Testis (tissue), 3 donors: Measurements from ENCODE around the gene CD8A. TPM values are rescaled to one million over a fixed set of nuclear protein-coding genes. Genes with fewer than 3 reads are reported as not detected.
"Not testable (repeated sequence)": the region's sequence is repeated elsewhere in the genome, so short reads cannot be mapped to it uniquely, and the experiment has no call there.

Experiments used
- DNase-seq: peaks from one replicate; pipeline ENCODE4 v3.0.0-alpha.2; 2019
- H3K27ac ChIP-seq, 2 donors: fragments of 200-600 bp; sonication (generic); one replicate each; pipeline ENCODE4 v1.5.1; 2019
- H3K27me3 ChIP-seq: fragments of 200-600 bp; sonication (generic); one replicate; pipeline ENCODE4 v1.5.1; 2019
- H3K36me3 ChIP-seq: fragments of 200-600 bp; sonication (generic); one replicate; pipeline ENCODE4 v1.5.1; 2017; ENCODE audit warnings: low read depth; ENCODE audit errors: missing control alignments
- H3K4me1 ChIP-seq: fragments of 200-600 bp; sonication (generic); one replicate; pipeline ENCODE4 v1.5.1; 2019
- H3K4me3 ChIP-seq, 2 donors: fragments of 200-600 bp; sonication (generic); one replicate each; pipeline ENCODE4 v1.5.1; 2017 to 2019
- H3K9me3 ChIP-seq: fragments of 200-600 bp; sonication (generic); one replicate; pipeline ENCODE4 v1.5.1; 2017
- POLR2A ChIP-seq: fragments of 450-650 bp; IDR thresholded peaks from one replicate; pipeline ENCODE4 v1.6.1; 2017; ENCODE audit warnings: antibody characterized with exemption, mild to moderate bottlenecking, moderate library complexity
- WGBS, 2 donors: methylation state at CpG; one replicate each; pipeline ENCODE4 v1.1.5; 2018; 5-methylcytosine and 5-hydroxymethylcytosine counted together
- intact Hi-C: fragments of 100-400 bp; cut with DNase I; formaldehyde crosslinking; loops from one replicate; pipeline ENCODE4 v1.15.1; 2023; ENCODE audit warnings: low total_unique reads
- polyA plus RNA-seq: library from polyadenylated mRNA; stranded (reverse); fragments of 350-450 nt; fragmentation: Illumina TruSeq; extraction: RNeasy Lipid Tissue Mini Kit (QIAGEN cat#74804); gene quantifications from one replicate; pipeline ENCODE4 v1.2.3, GENCODE V29; 2014; ENCODE audit warnings: low read depth, low replicate concordance; ENCODE audit not compliant: insufficient read depth
- total RNA-seq, 2 donors: library from RNA; depleted of rRNA; stranded (reverse); fragments of >200 nt; gene quantifications; one replicate each; pipeline ENCODE4 v1.2.3, GENCODE V29; 2016
- TF ChIP-seq, protein P1 (sequence below), 3 experiments: fragments of 450-650 bp in 2 of 3; fragments of 200-600 bp in 1 of 3; sonication (generic) in 1 of 3; IDR thresholded peaks; one replicate each; pipeline ENCODE4 v1.5.1; 2016 to 2019; ENCODE audit warnings: antibody characterized with exemption in 3 of 3, mild to moderate bottlenecking in 2 of 3, moderate library complexity in 1 of 3

Gene CD8A
- total and polyA plus RNA-seq, 3 donors from 2014 or later: 0.31 to 2.9 (median 1.7) TPM

DNA sequence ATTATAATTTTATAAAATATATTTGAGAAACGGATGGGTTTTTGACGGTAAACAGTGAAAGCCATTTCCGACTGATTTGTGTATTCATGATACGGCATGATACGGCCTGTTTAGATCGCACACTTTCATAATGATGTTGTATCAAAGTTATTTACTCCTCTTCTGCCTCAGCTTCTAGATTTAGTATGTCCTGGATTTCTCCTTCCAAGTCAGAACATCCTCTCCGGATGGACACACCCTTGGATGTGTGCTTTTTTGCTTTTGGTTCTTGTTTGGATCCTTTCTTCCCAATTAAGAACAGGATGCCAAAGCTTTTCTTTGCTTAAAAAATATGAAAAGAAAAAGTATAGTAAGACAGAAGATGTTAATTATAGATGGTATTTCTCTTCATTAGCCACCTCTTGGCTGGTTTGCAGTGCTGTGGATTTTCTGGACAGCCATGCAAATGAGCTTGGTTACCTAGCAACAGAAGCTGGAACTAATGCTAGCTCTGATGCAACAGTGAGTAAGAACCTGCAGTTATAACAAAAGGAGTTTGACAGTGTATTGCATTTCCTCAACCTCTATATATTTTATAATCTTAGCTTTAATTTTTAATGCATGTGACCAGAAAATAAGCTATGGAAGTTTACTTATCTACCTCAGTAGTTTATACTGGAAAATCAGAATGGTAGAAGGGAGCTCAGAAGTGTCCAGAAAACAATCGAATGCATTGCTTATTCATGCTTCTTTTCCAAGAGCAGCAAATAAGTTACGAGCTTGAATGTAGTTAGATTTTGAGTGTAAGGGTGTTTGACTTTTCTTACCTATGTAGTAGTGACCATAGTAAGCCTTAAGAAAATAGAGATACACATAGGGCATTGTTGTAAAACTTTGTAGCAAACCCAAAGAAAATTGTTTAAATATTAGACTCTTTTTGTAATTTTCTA is 42.7 kb downstream of the CD8A start:
- Histone ChIP-seq H3K4me3 (no peak overlapping the region), H3K27me3 (no peaks in the 10 kb centered on the region), H3K4me1 (no peaks in the 10 kb centered on the region), H3K27ac (no peak overlapping the region), H3K36me3 (no peaks in the 10 kb centered on the region), H3K9me3 (no peaks in the 10 kb centered on the region)
- intact Hi-C loops: no loop called here
- no peak for TF ChIP-seq POLR2A
- TF ChIP-seq, protein P1, sequence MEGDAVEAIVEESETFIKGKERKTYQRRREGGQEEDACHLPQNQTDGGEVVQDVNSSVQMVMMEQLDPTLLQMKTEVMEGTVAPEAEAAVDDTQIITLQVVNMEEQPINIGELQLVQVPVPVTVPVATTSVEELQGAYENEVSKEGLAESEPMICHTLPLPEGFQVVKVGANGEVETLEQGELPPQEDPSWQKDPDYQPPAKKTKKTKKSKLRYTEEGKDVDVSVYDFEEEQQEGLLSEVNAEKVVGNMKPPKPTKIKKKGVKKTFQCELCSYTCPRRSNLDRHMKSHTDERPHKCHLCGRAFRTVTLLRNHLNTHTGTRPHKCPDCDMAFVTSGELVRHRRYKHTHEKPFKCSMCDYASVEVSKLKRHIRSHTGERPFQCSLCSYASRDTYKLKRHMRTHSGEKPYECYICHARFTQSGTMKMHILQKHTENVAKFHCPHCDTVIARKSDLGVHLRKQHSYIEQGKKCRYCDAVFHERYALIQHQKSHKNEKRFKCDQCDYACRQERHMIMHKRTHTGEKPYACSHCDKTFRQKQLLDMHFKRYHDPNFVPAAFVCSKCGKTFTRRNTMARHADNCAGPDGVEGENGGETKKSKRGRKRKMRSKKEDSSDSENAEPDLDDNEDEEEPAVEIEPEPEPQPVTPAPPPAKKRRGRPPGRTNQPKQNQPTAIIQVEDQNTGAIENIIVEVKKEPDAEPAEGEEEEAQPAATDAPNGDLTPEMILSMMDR (IDR thresholded peaks at IDR 0.05): no peak
- DNase-seq: no peak
- 89 to 93% methylated on average over 9 of the region's 9 CpGs for WGBS, 2 donors

DNA sequence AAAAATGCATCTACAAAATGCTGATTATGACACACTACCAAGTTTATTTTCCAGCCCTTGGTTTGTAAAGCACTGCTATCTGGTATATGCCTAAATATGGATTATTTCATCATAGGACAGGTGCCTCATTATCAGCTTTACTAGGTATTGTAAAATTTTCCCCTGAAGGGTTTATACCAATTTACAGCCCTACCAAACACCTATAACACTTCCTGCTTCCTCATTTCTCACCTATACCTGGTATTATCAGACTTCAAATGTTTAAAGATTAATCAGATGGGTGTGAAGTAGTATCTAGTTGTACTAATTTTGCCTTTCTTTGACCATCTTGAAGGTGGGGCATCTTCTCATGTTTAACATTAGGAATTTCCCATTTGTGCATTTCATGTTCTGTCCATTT is 43.8 kb downstream of the CD8A start:
- H3K36me3 ChIP-seq: no peaks in the 10 kb centered on the region
- H3K27ac ChIP-seq: no peak overlapping the region
- H3K9me3 ChIP-seq: no peaks in the 10 kb centered on the region
- no peaks in the 10 kb centered on the region for H3K4me1 ChIP-seq
- H3K27me3 ChIP-seq: no peaks in the 10 kb centered on the region
- H3K4me3 ChIP-seq: no peak overlapping the region
- DNase-seq: no peak
- no peak for TF ChIP-seq POLR2A
- intact Hi-C loops: no loop called here

GRCh38 chr2:86744152-86744551 is 46.6 kb downstream of the CD8A start:
- no peak overlapping the region for H3K4me3 ChIP-seq
- H3K9me3 ChIP-seq: no peaks in the 10 kb centered on the region
- intact Hi-C loops: no loop called here
- no peak for DNase-seq
- TF ChIP-seq POLR2A: no peak
- TF ChIP-seq, protein P1 (IDR thresholded peaks at IDR 0.05): no peak
- whole genome bisulfite sequencing, 2 donors: 76 to 85% methylated on average over 2 of the region's 2 CpGs
- H3K27ac ChIP-seq: no peak overlapping the region
- H3K4me1 ChIP-seq: no peaks in the 10 kb centered on the region
- H3K36me3 ChIP-seq: no peaks in the 10 kb centered on the region
- no peaks in the 10 kb centered on the region for H3K27me3 ChIP-seq

GRCh38 chr2:86741889-86742498 is 48.7 kb downstream of the CD8A start:
- H3K36me3 ChIP-seq, H3K9me3 ChIP-seq, H3K27ac ChIP-seq, H3K27me3 ChIP-seq, intact Hi-C loops, H3K4me1 ChIP-seq, H3K4me3 ChIP-seq, DNase-seq: not testable (repeated sequence)
- no CpG with 5 or more reads among the region's 4 CpGs for whole genome bisulfite sequencing, 2 donors

DNA sequence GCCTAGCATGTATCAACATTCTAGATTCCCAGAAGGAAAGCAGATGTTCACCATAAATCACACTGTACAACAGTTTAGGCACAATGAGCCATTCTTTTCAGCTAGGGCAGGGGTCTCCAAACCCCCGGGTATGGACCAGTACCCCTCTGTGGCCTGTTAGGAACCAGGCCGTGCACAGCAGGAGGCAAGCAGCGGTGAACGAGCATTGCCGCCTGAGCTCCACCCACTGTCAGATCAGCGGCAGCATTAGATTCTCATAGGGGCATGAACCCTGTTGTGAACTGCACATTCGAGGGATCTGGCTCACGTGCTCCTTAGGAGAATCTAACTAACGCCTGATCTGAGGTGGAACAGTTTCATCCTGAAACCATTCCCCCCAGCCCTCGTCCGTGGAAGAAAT is 50.8 kb downstream of the CD8A start:
- DNase-seq, H3K4me1 ChIP-seq, H3K27ac ChIP-seq, H3K9me3 ChIP-seq, intact Hi-C loops, H3K36me3 ChIP-seq, H3K4me3 ChIP-seq, H3K27me3 ChIP-seq: not testable (repeated sequence)
- no CpG with 5 or more reads among the region's 11 CpGs for WGBS, 2 donors

DNA sequence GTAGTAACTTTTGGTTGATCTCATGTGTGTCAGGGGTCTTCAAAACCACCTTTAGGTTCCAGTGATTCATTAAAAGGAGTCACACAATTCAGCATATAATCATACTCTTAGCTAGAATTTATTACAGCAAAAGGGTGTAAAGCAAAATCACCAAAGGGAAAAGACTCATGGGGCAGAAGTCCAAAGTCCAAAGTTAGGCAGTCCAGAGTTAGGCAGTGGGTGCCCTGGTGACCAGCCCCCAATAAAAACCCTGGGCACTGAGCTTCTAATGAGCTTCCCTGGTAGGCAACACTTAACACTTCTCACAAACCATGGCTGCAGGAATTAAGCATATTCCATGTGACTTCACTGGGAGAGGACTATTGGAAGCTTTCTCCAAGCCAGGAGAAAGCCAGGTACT is 51.2 kb downstream of the CD8A start:
- H3K36me3 ChIP-seq, H3K4me1 ChIP-seq, intact Hi-C loops, H3K27me3 ChIP-seq, H3K27ac ChIP-seq, H3K9me3 ChIP-seq, DNase-seq, H3K4me3 ChIP-seq: not testable (repeated sequence)

GRCh38 chr2:86734896-86735295 is 55.8 kb downstream of the CD8A start:
- not testable (repeated sequence) for H3K4me3 ChIP-seq

More at GRCh38 chr2:86734896-86735295, 55.8 kb downstream of the CD8A start:
- H3K4me1 ChIP-seq, intact Hi-C loops, DNase-seq, H3K27ac ChIP-seq, H3K9me3 ChIP-seq, H3K36me3 ChIP-seq, H3K27me3 ChIP-seq: not testable (repeated sequence)
- no CpG with 5 or more reads among the region's 1 CpG for WGBS, 2 donors

Other genes with a start within 250 kb of the CD8A start
- 10 to 100 TPM; 64.6 to 89.4 TPM for gene CHMP3, start 227.5 kb downstream of the CD8A start, total RNA-seq
- gene CHMP3, start 227.5 kb downstream of the CD8A start, polyA plus RNA-seq: 163 TPM
- 10 to 100 TPM; 48.2 to 59.7 TPM for gene RNF103, start 167.0 kb downstream of the CD8A start, total RNA-seq
- 53.7 TPM for gene RNF103, start 167.0 kb downstream of the CD8A start, polyA plus RNA-seq
- gene RMND5A, start 70.6 kb downstream of the CD8A start, total RNA-seq: 10 to 100 TPM; 31.3 to 31.7 TPM
- 28.4 TPM for gene RMND5A, start 70.6 kb downstream of the CD8A start, polyA plus RNA-seq
- gene CD8B, start 71.0 kb upstream of the CD8A start, total RNA-seq: under 1 TPM in 1 of 2 donors, not detected in 1; 0.43 TPM
- gene CD8B, start 71.0 kb upstream of the CD8A start, polyA plus RNA-seq: 2.2 TPM
- gene RGPD1, start 151.2 kb upstream of the CD8A start, total RNA-seq: 10 to 100 TPM; 48.9 to 74.8 TPM
- gene RGPD1, start 151.2 kb upstream of the CD8A start, polyA plus RNA-seq: 22.3 TPM
- 10 to 100 TPM in 1 of 2 donors, under 1 TPM in 1; 0.37 to 11.2 TPM for gene PLGLB1, start 230.9 kb upstream of the CD8A start, total RNA-seq
- gene PLGLB1, start 230.9 kb upstream of the CD8A start, polyA plus RNA-seq: 1.1 TPM